HG02571 (cell line): ENCODE measurements around the gene SLC1A3.

Experiments used
- ATAC-seq: cut with Tn5 transposase; IDR thresholded peaks from one replicate; pipeline ENCODE4 v1.9.1; 2021; ENCODE audit warnings: mild to moderate bottlenecking, moderate library complexity; ENCODE audit not compliant: unreplicated experiment

The SLC1A3 gene

DNA sequence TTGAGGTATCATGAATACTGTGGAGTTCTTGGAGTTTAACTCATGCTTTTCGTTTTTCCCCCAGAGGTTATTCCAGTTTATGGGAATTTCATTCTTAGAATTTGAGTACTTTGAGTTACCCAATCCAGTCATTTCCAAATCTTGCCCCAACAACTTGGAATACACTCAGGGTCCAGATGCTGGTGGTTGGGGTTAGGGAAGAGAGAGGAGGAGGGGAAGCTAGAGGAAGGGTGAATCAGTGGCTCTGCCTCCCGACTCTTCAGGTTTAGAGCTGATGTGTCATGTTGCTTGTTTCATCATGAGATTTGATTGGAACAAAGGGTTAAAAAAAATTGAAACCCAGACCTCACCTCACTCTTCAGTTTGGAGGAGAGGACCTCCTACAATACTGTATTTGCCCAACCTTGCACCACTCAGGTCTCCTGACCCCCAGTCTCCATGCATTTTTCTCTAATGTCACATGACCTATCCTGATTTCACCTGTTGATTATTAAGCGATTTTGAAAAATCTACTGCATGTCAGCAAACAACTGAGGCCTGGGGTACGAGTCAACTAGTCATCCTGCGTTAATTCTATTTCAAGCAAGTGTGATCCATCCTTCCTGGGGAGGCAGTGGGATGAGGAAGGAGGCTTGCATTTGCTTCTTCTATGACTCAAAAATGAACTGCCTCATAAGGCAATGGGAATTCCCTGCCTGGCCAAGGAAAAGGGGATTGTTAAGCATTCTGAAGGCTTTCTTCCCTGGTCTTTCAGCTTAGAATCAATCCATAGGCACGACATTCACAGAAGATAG lies 6.2 kb upstream of the SLC1A3 start:
- no peak for ATAC-seq

DNA sequence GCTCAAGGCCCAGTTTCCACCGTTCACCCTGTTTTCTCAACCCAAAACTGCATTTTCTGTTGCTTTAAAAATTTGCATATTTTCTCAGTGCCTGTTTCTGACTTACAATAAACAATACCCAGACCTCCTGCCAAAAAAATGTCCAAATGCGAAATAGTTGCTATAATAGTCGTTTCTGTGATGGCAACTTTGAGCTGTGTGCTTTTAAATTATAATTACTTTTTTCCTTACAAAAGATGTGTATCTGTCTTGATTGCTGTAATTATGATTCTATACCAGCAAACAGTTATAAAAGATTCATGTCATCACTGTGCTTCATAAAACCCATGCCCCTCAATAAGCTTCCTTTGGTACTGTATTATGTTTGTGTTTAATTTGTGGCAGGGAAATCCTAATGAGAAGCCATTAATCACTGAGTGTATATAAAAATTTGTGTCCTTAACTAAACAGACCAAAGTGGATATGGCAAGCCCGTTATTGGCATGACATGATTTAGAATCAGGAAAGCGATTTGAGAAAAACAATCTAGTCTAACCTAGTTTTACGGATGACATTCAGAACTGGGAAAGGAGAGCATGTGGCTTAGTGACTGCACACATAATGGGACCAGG lies 5.4 kb upstream of the SLC1A3 start:
- ATAC-seq, result no peak

DNA sequence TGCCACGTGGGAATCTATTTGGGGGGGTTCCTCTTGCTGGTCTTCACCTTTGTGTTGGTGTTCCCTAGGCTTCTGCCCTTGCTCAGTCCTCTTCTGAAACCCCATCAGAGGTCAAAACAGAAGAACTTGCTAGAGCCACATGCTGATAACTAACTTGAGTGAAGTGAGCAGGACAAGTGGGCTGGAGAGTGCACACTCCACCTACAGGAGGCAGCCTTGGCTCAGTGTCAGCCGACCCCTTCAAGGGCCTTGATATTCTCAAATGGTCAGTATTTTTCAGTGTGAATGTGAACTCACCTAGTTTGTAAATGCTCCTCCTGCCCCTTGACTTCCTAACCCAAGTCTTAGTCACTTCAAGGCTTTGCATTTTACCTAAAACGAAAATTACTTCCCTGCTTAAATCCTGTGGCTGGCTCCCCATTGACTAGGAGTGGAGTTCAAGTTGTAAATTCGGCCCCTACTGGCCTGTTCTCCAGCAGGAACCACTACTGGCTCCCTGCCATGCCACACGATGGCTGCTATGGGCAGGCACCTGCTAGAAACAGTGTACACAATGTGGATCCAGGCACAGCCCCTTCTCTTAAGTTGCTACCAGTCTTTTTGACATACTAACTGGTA lies 3.6 kb upstream of the SLC1A3 start:
- ATAC-seq, result no peak

DNA sequence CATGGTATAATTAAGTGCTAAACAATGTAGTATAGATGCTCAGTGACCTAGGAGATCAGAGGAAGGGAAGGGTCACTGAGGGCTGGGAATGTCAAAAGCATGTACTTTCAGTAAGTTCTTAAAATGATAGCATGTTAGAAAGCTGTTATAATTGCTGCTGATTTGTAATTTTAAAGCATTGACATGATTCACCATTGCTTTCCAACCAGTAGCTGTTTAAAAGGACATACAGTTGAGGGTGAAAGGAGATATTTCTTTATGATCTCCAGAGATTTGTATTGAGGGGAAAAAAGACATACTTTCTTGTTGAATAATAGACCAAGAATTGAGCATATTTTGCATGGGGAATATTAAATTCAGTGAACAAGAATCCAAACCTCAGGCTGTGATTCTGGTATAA lies 1.2 kb upstream of the SLC1A3 start:
- no peak for ATAC-seq

DNA sequence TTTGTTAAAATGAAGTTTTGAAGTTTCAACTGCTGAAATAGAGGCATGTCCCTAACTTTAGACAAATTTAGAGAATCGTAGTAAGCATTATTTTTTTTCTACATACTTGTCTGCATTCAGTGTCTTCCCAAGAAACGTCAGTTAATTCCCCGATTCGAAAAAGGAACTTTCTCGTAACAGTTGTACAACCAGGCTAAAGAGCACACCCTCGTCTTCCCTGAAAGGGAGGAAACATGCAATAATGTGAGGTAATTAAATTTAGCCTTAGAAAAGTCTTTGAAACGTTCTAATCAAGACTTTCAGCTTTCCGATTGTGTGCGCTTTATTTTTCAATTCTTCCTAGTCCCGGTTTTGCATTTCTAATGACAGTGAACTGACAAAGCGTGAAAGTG lies 374 bp upstream of the SLC1A3 start:
- ATAC-seq, result no peak

DNA sequence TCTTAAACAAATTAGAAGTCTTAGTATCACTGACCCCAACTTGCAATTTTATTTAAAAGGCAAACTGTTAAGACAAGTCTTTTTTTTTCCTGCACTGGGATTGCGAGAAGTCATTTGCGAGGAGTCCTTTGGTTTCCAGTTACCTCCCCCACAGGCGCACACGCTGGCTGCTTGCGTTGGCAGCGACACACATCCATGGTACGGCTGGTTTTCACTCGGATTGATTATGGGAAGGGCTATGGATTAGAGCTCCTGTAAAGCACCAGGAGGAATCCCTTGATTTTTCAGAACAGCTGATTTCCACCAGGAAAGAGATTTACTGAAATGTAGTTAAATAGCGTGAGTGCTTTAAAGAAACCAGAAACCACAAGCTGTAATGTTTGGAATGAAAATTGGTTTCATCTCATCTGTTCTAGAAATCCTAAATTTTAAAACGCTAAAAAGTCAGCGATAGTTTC lies 737 bp downstream of the SLC1A3 start:
- ATAC-seq, result no peak

DNA sequence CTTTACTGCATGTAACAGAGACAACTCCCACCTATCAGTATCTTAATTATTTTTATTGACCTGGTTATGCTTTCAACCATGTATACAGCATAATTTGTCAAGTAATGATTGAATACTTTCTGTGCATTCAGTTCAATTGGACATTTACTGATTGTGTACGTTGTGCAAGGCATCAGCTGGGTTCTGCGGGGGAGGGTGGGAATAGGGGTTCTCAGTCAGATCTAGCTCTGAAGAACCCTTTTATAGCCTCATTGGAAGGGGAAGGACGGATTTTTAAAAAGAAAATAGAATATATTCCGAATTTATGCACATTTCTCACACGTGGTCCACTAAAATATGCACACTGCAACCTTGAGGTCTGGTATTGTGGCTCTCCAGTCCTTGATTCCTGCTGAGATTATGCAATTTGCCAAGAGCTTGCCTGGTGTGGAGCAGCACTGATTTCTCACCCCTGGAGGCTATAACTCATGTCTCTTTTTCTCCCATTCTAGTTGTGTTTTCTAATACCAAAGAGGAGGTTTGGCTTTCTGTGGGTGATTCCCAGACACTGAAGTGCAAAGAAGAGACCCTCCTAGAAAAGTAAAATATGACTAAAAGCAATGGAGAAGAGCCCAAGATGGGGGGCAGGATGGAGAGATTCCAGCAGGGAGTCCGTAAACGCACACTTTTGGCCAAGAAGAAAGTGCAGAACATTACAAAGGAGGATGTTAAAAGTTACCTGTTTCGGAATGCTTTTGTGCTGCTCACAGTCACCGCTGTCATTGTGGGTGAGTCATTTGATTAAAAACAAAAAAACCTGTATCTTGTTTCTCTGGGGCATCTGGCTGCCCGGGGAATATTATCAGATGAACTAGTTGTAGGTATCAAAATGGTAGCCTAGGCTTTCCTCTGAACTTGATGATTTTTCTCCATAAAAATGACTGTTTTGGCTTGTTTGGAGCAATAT lies 1.7 kb downstream of the SLC1A3 start:
- no peak for ATAC-seq

DNA sequence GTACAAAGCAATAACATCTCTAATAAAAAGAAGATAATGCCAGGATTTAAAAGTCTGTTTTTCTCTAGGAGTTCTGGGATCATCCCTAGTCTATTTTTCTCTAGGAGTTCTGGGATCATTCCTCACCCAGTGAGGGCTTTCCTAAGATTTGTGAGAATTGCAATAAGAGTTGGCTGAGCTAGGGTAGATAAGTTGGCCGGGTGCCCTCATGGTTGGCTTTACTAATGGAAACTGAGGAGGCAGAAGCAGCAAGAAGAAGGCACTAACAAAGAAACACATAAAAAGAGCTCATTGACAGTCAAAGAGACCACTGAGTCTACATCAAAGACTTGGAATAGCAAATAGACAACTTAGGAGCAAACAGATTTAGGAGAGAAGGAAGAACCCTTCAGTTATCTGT lies 4.2 kb downstream of the SLC1A3 start:
- no peak for ATAC-seq

DNA sequence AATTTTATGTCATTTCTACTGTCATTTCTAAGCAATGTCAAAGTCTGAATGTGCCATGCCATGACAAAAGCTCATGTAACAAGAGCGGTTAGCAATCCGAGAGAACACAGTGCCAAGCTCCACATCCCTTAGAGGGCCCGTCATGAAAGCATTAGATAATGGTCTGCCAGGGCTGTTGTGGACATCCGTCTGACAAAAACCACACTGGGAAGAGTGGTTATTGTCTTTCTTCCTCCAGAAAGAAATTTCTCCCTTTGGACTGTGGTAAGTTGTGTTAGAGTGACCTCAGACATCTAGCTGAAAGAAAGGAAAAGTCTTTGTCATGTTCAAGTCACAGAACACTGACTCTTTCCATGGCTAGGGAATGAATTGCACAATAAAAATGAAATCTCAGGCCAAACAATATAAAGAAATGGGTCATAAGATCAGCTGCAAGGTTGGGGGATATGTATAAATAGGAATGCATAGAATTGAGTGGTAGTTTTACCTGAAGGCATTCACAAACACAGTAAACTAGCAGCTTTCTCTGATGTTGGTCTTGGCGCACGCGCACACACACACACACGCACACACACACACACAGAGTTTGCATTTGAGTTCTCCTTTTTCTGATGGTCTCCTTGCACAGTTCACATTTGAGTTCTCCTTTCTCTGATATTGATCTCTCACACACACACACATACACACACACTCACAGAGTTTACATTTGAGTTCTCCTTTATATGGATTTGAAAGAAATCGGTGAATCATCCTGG lies 5.3 kb downstream of the SLC1A3 start:
- no peak for ATAC-seq

DNA sequence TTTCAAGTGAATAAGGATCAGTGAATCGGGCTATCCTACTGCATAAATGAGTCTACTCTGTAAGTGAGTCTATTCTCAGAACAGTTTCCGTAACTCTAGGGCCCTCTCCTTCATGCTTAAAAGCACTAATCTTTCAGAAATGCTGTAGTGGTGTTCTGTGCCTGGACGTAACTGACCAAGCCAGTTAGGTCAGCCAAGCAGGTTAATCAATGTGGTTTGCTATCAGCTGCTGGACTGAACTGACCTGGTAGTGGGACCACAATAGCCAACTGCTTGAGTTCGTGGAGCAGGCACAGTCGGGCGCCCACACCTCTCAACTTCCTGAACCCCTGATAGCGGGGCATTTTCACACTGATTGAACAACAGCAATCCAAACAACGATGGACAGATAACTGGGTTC lies 6.8 kb downstream of the SLC1A3 start:
- no peak for ATAC-seq

DNA sequence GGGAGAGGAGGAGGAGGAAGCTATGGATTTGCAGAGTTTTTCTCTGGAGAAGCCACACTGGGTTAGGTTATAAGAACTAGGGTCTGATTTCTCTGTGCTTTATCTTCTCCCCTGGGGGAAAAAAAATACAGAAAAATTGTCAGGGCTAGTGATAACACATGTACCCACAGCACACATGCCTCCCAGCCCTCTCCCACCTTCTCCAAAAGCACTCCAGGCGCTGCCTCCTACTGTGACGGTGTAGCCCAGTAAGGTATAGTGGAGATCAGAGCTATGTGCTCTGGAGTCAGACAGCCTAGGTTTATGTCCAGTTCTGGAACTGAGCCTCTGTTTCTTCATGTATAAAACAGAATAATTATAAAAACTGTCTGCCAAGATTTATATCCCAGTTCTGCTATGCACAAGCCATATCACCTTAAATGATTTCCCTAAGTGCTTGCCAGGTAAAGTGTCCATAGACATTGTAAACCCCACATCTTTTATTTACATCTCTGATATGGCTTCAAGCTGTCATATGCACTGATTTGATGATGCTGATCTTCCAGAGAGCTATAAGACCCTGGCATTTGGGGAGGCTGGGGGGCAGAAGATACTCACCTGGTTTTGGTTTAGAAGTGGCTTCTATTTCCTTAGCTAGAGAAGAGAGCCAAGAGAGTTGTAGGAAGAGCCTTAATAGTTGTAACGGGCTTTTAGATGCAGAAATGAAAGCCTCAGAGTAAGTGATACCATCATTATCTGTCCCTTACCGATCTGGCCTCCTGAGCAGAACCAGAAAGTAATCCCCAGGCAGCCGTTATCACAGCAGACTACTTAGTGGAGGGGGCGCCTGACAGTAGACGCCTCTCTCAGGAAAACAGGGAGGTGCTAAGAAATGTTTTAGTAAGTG lies 7.6 kb downstream of the SLC1A3 start:
- ATAC-seq, result no peak

DNA sequence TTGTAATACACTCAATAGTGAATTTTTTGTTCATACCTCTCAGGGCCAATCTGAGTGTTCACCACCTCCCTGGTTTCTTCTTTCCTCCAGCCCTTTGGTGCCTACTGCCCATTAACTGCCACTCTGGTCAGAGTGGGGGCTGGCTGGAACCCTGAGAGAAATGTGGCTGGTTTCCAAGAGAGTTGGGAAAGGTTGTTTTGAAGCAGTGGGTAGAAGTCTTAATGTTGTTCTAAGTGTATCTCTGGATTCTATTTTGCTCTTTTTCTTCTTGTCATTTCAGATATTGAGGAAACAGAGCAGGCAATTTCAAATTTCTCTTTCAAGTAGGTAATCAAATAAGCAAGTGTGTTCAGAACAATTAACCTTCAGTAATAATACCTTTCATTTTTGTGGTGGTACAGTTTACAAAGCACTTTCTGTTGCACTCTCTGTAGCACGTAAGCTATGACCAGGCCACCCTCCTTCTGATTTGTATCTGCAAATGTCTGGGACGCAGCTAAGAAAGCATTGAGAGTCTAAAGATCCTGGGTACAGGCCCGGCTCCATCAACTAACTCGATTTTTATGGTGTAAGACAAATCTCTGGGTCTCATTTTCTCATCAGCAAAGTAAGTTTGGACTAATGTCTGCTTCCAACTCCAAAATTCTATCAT lies 8.4 kb downstream of the SLC1A3 start:
- no peak for ATAC-seq

DNA sequence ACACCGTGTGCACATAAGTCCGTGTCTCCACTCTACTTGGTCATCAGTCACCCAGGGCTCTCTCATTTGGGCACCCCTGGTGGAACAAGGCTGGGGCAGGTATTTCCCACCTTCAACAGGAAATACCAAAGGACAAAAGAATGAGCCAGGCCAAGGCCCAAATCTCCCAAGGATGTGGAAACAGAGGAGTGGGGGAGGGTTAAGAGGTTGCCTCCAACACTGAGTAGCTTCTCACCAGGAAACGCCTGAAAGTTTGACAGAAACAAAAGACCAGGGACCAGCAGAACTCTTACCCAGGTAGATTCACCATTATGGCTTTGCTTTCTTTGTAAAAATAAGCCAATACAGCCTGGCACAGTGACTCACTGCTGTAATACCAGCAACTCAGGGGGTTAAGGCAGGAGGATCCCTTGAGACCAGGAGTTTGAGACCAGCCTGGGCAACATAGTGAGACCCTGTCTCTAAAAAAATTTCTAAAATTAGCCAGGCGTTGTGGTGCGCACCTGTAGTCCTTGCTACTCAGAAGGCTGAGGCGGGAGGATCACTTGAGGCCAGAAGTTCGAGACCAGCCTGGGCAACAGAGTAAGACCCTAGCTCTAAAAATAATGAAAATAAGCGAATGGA lies 12.7 kb downstream of the SLC1A3 start:
- no peak for ATAC-seq

DNA sequence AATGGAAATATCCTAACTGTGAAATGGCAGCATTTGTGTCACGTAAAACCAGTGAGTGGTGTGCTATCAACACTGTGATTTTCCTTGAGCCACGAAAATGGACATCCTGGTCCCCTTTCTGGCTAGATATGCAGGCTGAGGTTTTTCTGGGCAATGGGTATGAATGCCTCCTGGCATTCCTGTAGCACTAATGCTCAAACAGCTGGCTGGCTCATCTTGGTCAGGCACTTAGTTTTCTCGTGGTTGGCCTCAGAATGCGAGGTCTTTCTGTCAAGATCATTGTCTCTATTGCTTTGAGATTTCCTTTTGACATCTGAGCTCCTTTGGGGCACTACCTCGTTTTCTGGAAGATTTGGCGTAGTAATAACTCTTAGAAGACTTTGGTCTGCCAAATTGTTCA lies 15.6 kb downstream of the SLC1A3 start:
- no peak for ATAC-seq

DNA sequence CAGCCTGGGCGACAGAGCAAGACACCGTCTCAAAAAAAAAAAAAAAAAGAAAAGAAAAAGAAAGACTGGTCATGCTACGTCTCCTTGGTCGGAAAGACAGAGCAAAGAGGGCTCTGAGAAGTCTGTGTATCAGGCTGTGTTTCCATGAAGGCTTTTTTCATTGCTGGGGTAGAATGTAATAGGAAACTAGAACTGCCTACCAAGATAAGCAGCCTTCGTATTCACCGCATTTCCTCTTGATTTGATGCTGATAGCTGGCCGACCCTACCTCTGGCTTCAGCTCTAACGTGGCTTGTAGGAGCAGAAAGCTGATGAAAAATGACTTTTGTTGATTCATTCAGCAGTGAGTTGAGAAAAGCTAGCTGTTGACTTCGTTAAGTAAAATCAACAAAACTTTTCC lies 17.4 kb downstream of the SLC1A3 start:
- ATAC-seq, result no peak

DNA sequence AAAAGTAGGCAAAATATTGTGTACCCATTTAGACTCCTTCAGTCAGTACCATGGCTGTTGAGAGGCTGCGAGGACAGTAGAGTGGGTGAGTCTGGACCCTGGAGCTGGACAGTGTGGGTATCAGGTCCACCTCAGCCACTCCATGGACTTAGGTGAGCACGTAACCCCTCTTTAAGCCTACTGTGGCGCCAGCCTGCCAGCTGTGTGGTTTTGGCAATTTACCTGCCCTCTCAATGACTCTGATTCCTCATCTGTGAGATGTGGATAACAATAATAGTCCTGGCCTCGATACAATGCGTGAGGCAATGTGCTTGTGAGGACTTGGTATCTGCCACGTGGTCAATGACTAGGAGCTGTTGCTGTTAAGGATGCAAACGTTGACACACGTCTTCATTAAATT lies 17.9 kb downstream of the SLC1A3 start:
- no peak for ATAC-seq

DNA sequence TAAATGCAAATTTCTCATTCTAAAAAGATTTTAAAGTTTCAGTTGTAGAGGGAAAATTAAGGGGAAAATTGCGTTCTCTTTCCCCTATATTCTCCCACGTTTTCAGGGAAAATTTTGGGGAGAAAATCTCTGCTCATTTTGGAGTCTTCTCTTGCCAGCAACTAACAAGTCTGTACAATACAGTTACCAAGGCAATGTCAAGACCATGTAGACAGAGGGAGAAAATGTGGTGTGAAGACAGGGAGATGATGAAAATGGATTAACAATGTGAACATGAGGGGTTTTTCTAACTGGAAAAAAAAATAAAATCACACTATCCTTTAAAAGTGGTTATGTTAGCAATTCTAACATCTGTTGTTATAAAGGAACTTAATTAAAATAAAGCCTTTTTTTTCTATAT lies 22.3 kb downstream of the SLC1A3 start:
- ATAC-seq, result no peak

DNA sequence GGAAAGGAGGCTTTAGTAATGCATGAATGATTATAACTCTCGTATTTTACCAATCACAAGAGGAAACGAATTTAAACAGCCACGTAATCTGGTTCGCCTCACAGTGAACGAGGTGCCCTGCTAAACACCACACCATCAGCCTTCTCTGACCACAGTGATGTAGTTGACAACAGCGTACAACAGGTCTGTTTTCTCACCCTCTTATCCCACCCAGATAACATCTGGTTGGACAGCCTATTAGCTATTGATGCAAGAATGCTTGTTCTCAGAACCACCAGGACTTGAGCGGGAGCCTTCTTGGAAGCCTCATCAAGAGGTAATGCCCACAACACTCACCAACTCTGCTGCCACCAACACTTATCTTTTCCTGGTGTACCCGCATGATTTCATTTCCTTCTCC lies 23.3 kb downstream of the SLC1A3 start:
- no peak for ATAC-seq
